ENCODE data around the gene ANKRD60.

DNA sequence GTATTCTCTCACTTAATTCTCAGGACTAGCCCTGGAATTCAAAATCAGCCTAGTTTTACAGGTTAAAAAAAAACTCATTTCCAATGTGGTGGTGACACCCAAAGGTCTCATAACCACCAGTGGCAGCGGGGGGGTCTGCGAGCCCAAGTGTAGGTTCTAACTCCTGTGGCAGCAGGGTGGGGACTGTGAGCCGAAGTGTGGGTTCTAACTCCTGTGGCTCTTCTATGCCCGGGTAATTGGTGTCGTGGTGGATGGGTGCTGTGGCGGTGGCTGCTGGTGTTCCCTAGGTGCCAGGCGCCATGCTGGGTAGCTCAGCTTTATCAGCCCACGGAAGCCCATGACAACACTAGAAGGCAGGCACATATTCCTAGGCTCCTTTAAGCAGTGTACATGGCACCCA is 4.9 kb upstream of the ANKRD60 start:
- TF ChIP-seq EZH2 (IDR thresholded peaks at IDR 0.05; ENCODE audit: borderline replicate concordance, low read depth, low read length, poor library complexity, severe bottlenecking): no peak
- TF ChIP-seq, protein P1, sequence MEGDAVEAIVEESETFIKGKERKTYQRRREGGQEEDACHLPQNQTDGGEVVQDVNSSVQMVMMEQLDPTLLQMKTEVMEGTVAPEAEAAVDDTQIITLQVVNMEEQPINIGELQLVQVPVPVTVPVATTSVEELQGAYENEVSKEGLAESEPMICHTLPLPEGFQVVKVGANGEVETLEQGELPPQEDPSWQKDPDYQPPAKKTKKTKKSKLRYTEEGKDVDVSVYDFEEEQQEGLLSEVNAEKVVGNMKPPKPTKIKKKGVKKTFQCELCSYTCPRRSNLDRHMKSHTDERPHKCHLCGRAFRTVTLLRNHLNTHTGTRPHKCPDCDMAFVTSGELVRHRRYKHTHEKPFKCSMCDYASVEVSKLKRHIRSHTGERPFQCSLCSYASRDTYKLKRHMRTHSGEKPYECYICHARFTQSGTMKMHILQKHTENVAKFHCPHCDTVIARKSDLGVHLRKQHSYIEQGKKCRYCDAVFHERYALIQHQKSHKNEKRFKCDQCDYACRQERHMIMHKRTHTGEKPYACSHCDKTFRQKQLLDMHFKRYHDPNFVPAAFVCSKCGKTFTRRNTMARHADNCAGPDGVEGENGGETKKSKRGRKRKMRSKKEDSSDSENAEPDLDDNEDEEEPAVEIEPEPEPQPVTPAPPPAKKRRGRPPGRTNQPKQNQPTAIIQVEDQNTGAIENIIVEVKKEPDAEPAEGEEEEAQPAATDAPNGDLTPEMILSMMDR (conservative IDR thresholded peaks at IDR 0.05; ENCODE audit: low read depth, low read length): no peak

Data from A673 (cell line).